HepG2 (cell line): Measurements from ENCODE around the gene MINDY1. TPM values are rescaled to one million over a fixed set of nuclear protein-coding genes. Genes with fewer than 3 reads are reported as not detected.

ENCODE experiments used
- ATF1 ChIP-seq: IDR thresholded peaks from 2 replicates; pipeline ENCODE4 v1.6.1; 2016; ENCODE audit warnings: mild to moderate bottlenecking, control low read depth
- GZF1 ChIP-seq: sonication (generic); formaldehyde crosslinking; IDR thresholded peaks from 2 replicates; pipeline ENCODE4 v1.5.1; 2020; ENCODE audit warnings: mild to moderate bottlenecking, missing genetic modification reagents
- HMG20A ChIP-seq: IDR thresholded peaks from 2 replicates; pipeline ENCODE4 v1.6.1; 2016; ENCODE audit warnings: borderline replicate concordance
- HNRNPUL1 ChIP-seq: fragments of 200-400 bp; formaldehyde crosslinking; IDR thresholded peaks from 2 replicates; pipeline ENCODE4 v1.6.1; 2017; ENCODE audit warnings: low read depth, mild to moderate bottlenecking, low read length, moderate library complexity
- KAT8 ChIP-seq: IDR thresholded peaks from 2 replicates; pipeline ENCODE4 v1.6.1; 2016; ENCODE audit warnings: missing genetic modification reagents, missing compliant biosample characterization
- MED1 ChIP-seq: sonication (generic); formaldehyde crosslinking; IDR thresholded peaks from 2 replicates; pipeline ENCODE4 v1.4.0; 2020; ENCODE audit warnings: missing genetic modification reagents
- NBN ChIP-seq: fragments of 450-650 bp; conservative IDR thresholded peaks from 2 replicates; pipeline ENCODE4 v1.6.1; 2017
- NCOR1 ChIP-seq: fragments of 200-600 bp; sonication (generic); IDR thresholded peaks from 2 replicates; pipeline ENCODE4 v1.7.0; 2017; ENCODE audit warnings: antibody characterized with exemption, low read length, borderline replicate concordance
- NRL ChIP-seq: sonication (generic); formaldehyde crosslinking; IDR thresholded peaks from 2 replicates; pipeline ENCODE4 v1.5.0; 2020; ENCODE audit warnings: missing genetic modification reagents, mild to moderate bottlenecking, moderate library complexity, borderline replicate concordance
- PCBP2 ChIP-seq: fragments of 200-400 bp; formaldehyde crosslinking; optimal IDR thresholded peaks from 2 replicates; pipeline ENCODE3; 2018; ENCODE audit warnings: low read length, low read depth; ENCODE audit not compliant: poor library complexity, severe bottlenecking
- RAD51 ChIP-seq: fragments of 450-650 bp; IDR thresholded peaks from 2 replicates; pipeline ENCODE4 v1.6.1; 2016; ENCODE audit warnings: borderline replicate concordance
- TRIM24 ChIP-seq: sonication (generic); formaldehyde crosslinking; IDR thresholded peaks from 2 replicates; pipeline ENCODE4 v1.8.0; 2022; ENCODE audit warnings: mild to moderate bottlenecking, missing genetic modification reagents
- ZBTB3 ChIP-seq: sonication (generic); formaldehyde crosslinking; IDR thresholded peaks from 2 replicates; pipeline ENCODE4 v1.4.0; 2020; ENCODE audit warnings: low read depth, mild to moderate bottlenecking, moderate library complexity, missing genetic modification reagents, borderline replicate concordance
- ZNF101 ChIP-seq: sonication (generic); formaldehyde crosslinking; IDR thresholded peaks from 2 replicates; pipeline ENCODE4 v1.4.0; 2020; ENCODE audit warnings: mild to moderate bottlenecking, low read depth, missing genetic modification reagents, borderline replicate concordance
- ZNF484 ChIP-seq: sonication (generic); formaldehyde crosslinking; IDR thresholded peaks from 2 replicates; pipeline ENCODE4 v1.5.1; 2020; ENCODE audit warnings: mild to moderate bottlenecking, low read depth, missing genetic modification reagents, borderline replicate concordance
- ZNF557 ChIP-seq: sonication (generic); formaldehyde crosslinking; IDR thresholded peaks from 2 replicates; pipeline ENCODE4 v1.4.0; 2020; ENCODE audit warnings: missing genetic modification reagents
- polyA plus RNA-seq, 8 experiments: library from polyadenylated mRNA; depleted of rRNA in 3 of 8; stranded (reverse) in 7 of 8; unstranded in 1 of 8; fragments of >200 nt; fragmentation: Illumina TruSeq in 4 of 8; extraction: Trizol in 4 of 8; gene quantifications; 2 replicates each; pipeline versions ENCODE4 v1.2.1 to v1.2.3, GENCODE V29; 2011 to 2016; ENCODE audit warnings: low read depth in 4 of 8, missing spikeins in 1 of 8, mixed read lengths in 1 of 8; ENCODE audit not compliant: insufficient read depth in 1 of 8
- total RNA-seq, 5 experiments: library from RNA; depleted of rRNA; stranded (reverse); fragments of >200 nt; fragmentation: Illumina TruSeq; extraction: Trizol; gene quantifications; 2 replicates each; pipeline ENCODE4 v1.2.3, GENCODE V29; 2016; ENCODE audit warnings: low read depth in 1 of 5
- TF ChIP-seq, protein P1 (sequence below): sonication (generic); formaldehyde crosslinking; IDR thresholded peaks from 2 replicates; pipeline ENCODE4 v1.4.0; 2020; ENCODE audit warnings: missing genetic modification reagents, borderline replicate concordance
- TF ChIP-seq, protein P2 (sequence below): IDR thresholded peaks from 2 replicates; pipeline ENCODE4 v1.6.1; 2016
- TF ChIP-seq, protein P3 (sequence below): sonication (generic); formaldehyde crosslinking; IDR thresholded peaks from 2 replicates; pipeline ENCODE4 v1.8.1; 2023; ENCODE audit warnings: mild to moderate bottlenecking, moderate library complexity, missing genetic modification reagents
- TF ChIP-seq, protein P4 (sequence below): sonication (generic); formaldehyde crosslinking; IDR thresholded peaks from 2 replicates; pipeline ENCODE4 v1.4.0; 2020; ENCODE audit warnings: missing genetic modification reagents

Gene MINDY1
- total and polyA plus RNA-seq, 2 of the 13 experiments (the other 11 are each of a cell fraction or from before 2014, with no cell fraction given), result 11.1 to 15.0 TPM

DNA sequence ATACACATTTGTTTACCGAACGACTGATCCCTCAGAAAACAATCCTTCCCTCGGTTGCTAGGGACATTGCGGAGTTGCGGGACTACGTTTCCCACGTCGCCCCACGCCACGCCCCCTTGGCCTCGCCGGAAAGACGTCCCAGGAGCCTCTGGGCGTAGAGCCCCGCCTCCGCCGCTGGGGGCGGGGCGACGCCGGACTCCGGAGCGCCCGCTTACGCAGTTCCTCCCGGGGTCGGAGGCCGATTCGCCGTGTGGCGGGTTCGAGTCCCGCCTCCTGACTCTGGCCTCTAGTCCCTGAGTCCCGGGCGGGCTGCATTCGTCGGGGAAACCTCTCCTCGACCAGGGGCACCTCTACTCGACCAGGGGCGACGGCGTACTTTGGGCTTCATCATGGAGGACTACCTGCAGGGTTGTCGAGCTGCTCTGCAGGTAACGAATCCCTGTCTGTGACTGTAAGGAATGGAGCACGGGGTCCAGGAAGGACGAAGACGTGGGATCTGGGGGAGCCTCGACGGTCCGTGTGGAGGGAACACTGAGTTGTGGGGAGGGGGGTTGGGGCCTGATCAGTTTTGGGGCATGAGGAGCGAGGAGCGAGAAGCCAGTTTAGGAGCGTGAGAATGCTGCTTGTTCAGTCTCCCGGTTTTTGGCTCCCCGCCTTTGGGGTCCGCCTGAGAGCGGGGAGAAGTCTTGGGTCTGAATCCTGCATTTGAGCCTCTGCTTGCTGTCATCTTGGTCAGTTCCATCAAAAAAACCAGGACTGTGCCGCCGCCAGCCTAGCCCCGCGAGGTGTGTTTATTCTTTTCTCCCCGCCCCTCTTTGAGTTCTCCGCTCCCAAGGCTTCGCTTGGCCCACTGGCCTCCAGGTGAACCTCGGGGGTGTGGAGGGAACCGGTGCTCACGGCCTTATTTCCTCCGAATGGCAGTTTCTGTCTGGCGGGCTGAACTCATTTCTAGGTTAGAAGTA is 1.8 kb upstream of the MINDY1 start, which contains the start of gene PRUNE1 (continued):
- TF ChIP-seq ZNF557 (CRISPR knock-in tag) (peak; percentile 83), ATF1 (peak; percentile 78), RAD51 (no peak), ZNF101 (CRISPR knock-in tag) (no peak), ZBTB3 (CRISPR knock-in tag) (no peak), TRIM24 (CRISPR knock-in tag) (no peak), ZNF484 (CRISPR knock-in tag) (no peak), NBN (no peak), NRL (peak; percentile 85), MED1 (CRISPR knock-in tag) (peak; percentile 58; the same call in 1 of the 2 replicates), PCBP2 (no peak), HNRNPUL1 (no peak), KAT8 (CRISPR knock-in tag) (0 out of 2 replicates have a peak, but pooled peaks have one; percentile 50), HMG20A (CRISPR knock-in tag) (no peak), GZF1 (CRISPR knock-in tag) (no peak), NCOR1 (peak; percentile 47; the same call in 1 of the 2 replicates)
- TF ChIP-seq, protein P1, sequence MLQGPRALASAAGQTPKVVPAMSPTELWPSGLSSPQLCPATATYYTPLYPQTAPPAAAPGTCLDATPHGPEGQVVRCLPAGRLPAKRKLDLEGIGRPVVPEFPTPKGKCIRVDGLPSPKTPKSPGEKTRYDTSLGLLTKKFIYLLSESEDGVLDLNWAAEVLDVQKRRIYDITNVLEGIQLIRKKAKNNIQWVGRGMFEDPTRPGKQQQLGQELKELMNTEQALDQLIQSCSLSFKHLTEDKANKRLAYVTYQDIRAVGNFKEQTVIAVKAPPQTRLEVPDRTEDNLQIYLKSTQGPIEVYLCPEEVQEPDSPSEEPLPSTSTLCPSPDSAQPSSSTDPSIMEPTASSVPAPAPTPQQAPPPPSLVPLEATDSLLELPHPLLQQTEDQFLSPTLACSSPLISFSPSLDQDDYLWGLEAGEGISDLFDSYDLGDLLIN, result no peak
- TF ChIP-seq, protein P2, sequence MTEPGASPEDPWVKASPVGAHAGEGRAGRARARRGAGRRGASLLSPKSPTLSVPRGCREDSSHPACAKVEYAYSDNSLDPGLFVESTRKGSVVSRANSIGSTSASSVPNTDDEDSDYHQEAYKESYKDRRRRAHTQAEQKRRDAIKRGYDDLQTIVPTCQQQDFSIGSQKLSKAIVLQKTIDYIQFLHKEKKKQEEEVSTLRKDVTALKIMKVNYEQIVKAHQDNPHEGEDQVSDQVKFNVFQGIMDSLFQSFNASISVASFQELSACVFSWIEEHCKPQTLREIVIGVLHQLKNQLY, result no peak
- TF ChIP-seq, protein P3, sequence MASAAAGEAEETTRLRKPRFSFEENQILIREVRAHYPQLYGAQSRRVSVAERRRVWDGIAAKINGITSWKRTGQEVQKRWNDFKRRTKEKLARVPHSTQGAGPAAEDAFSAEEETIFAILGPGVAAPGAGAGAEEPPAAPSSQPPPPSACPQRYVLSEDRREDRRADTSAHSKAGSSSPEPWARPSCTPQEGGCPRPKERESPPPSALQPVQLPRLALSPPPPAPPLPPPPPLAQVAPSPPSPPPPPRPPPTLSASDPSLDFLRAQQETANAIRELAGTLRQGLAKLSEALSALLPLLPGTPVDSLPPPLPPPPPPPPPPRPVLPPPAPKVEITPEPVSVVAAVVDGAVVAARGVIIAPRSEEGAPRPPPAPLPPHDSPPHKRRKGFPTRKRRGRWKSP (CRISPR knock-in tag), result peak; percentile 57; the same call in 1 of the 2 replicates
- TF ChIP-seq, protein P4, sequence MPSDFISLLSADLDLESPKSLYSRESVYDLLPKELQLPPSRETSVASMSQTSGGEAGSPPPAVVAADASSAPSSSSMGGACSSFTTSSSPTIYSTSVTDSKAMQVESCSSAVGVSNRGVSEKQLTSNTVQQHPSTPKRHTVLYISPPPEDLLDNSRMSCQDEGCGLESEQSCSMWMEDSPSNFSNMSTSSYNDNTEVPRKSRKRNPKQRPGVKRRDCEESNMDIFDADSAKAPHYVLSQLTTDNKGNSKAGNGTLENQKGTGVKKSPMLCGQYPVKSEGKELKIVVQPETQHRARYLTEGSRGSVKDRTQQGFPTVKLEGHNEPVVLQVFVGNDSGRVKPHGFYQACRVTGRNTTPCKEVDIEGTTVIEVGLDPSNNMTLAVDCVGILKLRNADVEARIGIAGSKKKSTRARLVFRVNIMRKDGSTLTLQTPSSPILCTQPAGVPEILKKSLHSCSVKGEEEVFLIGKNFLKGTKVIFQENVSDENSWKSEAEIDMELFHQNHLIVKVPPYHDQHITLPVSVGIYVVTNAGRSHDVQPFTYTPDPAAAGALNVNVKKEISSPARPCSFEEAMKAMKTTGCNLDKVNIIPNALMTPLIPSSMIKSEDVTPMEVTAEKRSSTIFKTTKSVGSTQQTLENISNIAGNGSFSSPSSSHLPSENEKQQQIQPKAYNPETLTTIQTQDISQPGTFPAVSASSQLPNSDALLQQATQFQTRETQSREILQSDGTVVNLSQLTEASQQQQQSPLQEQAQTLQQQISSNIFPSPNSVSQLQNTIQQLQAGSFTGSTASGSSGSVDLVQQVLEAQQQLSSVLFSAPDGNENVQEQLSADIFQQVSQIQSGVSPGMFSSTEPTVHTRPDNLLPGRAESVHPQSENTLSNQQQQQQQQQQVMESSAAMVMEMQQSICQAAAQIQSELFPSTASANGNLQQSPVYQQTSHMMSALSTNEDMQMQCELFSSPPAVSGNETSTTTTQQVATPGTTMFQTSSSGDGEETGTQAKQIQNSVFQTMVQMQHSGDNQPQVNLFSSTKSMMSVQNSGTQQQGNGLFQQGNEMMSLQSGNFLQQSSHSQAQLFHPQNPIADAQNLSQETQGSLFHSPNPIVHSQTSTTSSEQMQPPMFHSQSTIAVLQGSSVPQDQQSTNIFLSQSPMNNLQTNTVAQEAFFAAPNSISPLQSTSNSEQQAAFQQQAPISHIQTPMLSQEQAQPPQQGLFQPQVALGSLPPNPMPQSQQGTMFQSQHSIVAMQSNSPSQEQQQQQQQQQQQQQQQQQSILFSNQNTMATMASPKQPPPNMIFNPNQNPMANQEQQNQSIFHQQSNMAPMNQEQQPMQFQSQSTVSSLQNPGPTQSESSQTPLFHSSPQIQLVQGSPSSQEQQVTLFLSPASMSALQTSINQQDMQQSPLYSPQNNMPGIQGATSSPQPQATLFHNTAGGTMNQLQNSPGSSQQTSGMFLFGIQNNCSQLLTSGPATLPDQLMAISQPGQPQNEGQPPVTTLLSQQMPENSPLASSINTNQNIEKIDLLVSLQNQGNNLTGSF (CRISPR knock-in tag), result no peak
